HG02870 (cell line): ENCODE measurements around the gene PRSS58.

Source experiments
- ATAC-seq: cut with Tn5 transposase; IDR thresholded peaks from one replicate; pipeline ENCODE4 v1.9.1; 2021; ENCODE audit warnings: mild to moderate bottlenecking, moderate library complexity; ENCODE audit not compliant: unreplicated experiment

PRSS58 gene

GRCh38 chr7:142228537-142229104, 29.2 kb downstream of the PRSS58 start:
- no peak for ATAC-seq
